ENCODE results near the gene MTRF1L. TPM values are rescaled to one million over a fixed set of nuclear protein-coding genes. Genes with fewer than 3 reads are reported as not detected.

MTRF1L gene
- total RNA-seq (2021) = 26.5 and 29.2 TPM in 2 replicates
- long read RNA-seq, transcript MTRF1L-203 (7 exons, 3,676 nt) = minor isoform, 50 of 195 reads
- long read RNA-seq, transcript MTRF1L-201 (6 exons, 3,431 nt) = minor isoform, 10 of 195 reads
- long read RNA-seq, transcript MTRF1L-202 (6 exons, 3,539 nt) = minor isoform, 12 of 195 reads
- long read RNA-seq, transcript MTRF1L-208 (7 exons, 3,651 nt) = major isoform, 57 of 195 reads
- long read RNA-seq, partial matches to known transcripts = 5 of 195 reads
- long read RNA-seq, other reads (novel, unspliced or antisense) = 51 of 195 reads

GRCh38 chr6:153002613-153003365, at the start of gene MTRF1L:
TSS of gene MTRF1L (minus strand) at chr6:153002709. CDS start at chr6:153002685, 24 bp downstream.
- Histone ChIP-seq H3T11ph (ENCODE audit: low read length) (no peak within 1 kb of the TSS), H2AFZ (ENCODE audit: low read length) (peak within 1 kb of the TSS; percentile 91), H3K56ac (ENCODE audit: insufficient read length, low read depth, low read length) (peak within 1 kb of the TSS; percentile 16), H2BK120ac (ENCODE audit: low read depth, low read length, poor library complexity, severe bottlenecking) (no peak within 1 kb of the TSS), H3K4me1 (ENCODE audit: insufficient read depth, low read length) (no peaks in the 10 kb centered on the region), H4K8ac (replicated peaks; ENCODE audit: insufficient read length, low read depth, low read length) (no peak within 1 kb of the TSS), H3K4me2 (ENCODE audit: insufficient read depth, insufficient read length, low read length) (peak within 1 kb of the TSS; percentile 98), H2AK5ac (ENCODE audit: insufficient read length, low read length) (no peak within 1 kb of the TSS), H2BK15ac (ENCODE audit: low read depth, low read length) (no peak within 1 kb of the TSS), H2BK12ac (ENCODE audit: insufficient read length, low read depth, low read length) (peak within 1 kb of the TSS; percentile 87), H4K5ac (ENCODE audit: insufficient read length, low read depth, low read length) (peak within 1 kb of the TSS; percentile 22), H2BK5ac (ENCODE audit: insufficient read length, low read length) (no peak within 1 kb of the TSS), H3K27ac (ENCODE audit: insufficient read length, low read depth, low read length) (peak within 1 kb of the TSS; percentile 85), H3K4ac (ENCODE audit: low read depth, low read length) (no peak within 1 kb of the TSS), H3K27me3 (ENCODE audit: insufficient read depth, low read length) (no peaks in the 10 kb centered on the region), H3K23me2 (ENCODE audit: insufficient read length, low read depth, low read length, poor library complexity, severe bottlenecking) (peaks cover 12% of the 10 kb centered on the region), H3K79me1 (ENCODE audit: insufficient read depth, low read depth, low read length, poor library complexity, severe bottlenecking) (no peaks in the 10 kb centered on the region), H3K14ac (ENCODE audit: insufficient read depth, low read length) (peak within 1 kb of the TSS; percentile 32; the same call in 1 of the 2 replicates), H4K20me1 (ENCODE audit: control insufficient read depth, insufficient read depth, insufficient read length) (no peaks in the 10 kb centered on the region), H4K91ac (ENCODE audit: insufficient read length, low read depth, low read length) (no peak within 1 kb of the TSS), H3K9ac (ENCODE audit: extremely low read depth, insufficient read length, low read length) (peak within 1 kb of the TSS; percentile 98), H3K79me2 (ENCODE audit: insufficient read depth, low read length) (peaks cover 15% of the 10 kb centered on the region; the same call in 1 of the 2 replicates), H3K18ac (ENCODE audit: insufficient read length, low read depth, low read length) (no peak within 1 kb of the TSS), H3K23ac (ENCODE audit: insufficient read length, low read depth, low read length) (peak within 1 kb of the TSS; percentile 62), H2BK20ac (ENCODE audit: low read depth, low read length, poor library complexity, severe bottlenecking) (no peak within 1 kb of the TSS), H3K9me3 (ENCODE audit: control insufficient read depth, low read depth, low read length) (no peaks in the 10 kb centered on the region)
- Mint-ChIP-seq H3K9me3 (no peaks in the 10 kb centered on the region), H3K27ac (peak within 1 kb of the TSS; percentile 99 to 100 (median 99)), H3K4me1 (peaks cover 19 to 22% of the 10 kb centered on the region in 2 experiments), H3K36me3 (ENCODE audit: insufficient read depth in 1 of 3, low read depth in 3 of 3) (peaks cover 0 to 12% (median 8%) of the 10 kb centered on the region in 3 experiments; a peak in 5 of 7 replicates), H3K4me3 (peak within 1 kb of the TSS; percentile 95 to 98), H3K27me3 (ENCODE audit: low read depth) (no peaks in the 10 kb centered on the region)
- no CpG with 5 or more reads among the region's 52 CpGs for WGBS (ENCODE audit: extremely low coverage, insufficient read length, low lambda C conversion rate)
- peak; percentile 99 for DNase-seq
- no peak for TF ChIP-seq CTCF (conservative IDR thresholded peaks at IDR 0.05)

Measured in H9 (cell line).